ENCODE data around the gene CHRNE.

CHRNE gene

DNA sequence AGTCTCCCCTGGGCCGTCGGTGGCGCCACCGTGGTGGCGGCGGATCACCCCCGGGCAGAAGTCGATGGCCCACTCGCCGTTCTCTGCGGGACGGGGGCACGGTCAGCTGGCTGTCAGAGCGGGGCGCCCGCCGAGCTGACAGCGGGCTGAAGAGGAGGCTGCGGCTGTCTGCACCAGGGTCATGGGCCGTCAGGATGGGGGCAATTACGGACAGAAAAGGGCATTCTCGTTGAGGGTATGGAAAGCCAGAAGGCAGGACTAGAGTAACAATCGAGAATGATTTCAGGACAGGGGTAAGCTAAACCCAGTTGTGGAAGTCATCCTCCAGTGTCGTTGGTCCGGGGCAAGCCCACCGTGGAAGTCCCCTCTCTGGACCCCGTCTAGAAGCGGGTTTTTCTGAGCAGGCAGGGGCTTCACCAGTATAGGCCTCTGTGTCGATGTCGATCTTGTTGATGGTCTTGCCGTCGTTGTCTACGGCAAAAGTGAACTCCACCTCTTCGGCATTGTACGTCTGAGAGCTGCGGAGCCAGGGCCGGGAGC is 1.7 kb downstream of the CHRNE start:
- H3K4me3 ChIP-seq (ENCODE audit: severe bottlenecking), result no peak overlapping the region
- H3K27me3 ChIP-seq (ENCODE audit: insufficient read depth, poor library complexity, severe bottlenecking), result no peaks in the 10 kb centered on the region
- DNase-seq (ENCODE audit: low spot score) (no peak), ATAC-seq (ENCODE audit: low read depth) (no peak)
- no peaks in the 10 kb centered on the region for H3K9me3 ChIP-seq (ENCODE audit: severe bottlenecking)
- TF ChIP-seq, protein P1, sequence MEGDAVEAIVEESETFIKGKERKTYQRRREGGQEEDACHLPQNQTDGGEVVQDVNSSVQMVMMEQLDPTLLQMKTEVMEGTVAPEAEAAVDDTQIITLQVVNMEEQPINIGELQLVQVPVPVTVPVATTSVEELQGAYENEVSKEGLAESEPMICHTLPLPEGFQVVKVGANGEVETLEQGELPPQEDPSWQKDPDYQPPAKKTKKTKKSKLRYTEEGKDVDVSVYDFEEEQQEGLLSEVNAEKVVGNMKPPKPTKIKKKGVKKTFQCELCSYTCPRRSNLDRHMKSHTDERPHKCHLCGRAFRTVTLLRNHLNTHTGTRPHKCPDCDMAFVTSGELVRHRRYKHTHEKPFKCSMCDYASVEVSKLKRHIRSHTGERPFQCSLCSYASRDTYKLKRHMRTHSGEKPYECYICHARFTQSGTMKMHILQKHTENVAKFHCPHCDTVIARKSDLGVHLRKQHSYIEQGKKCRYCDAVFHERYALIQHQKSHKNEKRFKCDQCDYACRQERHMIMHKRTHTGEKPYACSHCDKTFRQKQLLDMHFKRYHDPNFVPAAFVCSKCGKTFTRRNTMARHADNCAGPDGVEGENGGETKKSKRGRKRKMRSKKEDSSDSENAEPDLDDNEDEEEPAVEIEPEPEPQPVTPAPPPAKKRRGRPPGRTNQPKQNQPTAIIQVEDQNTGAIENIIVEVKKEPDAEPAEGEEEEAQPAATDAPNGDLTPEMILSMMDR (IDR thresholded peaks at IDR 0.05; ENCODE audit: poor library complexity, severe bottlenecking), result no peak
- H3K4me1 ChIP-seq (ENCODE audit: insufficient read depth, poor library complexity, severe bottlenecking), result peaks cover 4% of the 10 kb centered on the region
- H3K27ac ChIP-seq (ENCODE audit: poor library complexity, severe bottlenecking), result no peak overlapping the region
- peaks cover 14% of the 10 kb centered on the region for H3K36me3 ChIP-seq (ENCODE audit: low read depth)

DNA sequence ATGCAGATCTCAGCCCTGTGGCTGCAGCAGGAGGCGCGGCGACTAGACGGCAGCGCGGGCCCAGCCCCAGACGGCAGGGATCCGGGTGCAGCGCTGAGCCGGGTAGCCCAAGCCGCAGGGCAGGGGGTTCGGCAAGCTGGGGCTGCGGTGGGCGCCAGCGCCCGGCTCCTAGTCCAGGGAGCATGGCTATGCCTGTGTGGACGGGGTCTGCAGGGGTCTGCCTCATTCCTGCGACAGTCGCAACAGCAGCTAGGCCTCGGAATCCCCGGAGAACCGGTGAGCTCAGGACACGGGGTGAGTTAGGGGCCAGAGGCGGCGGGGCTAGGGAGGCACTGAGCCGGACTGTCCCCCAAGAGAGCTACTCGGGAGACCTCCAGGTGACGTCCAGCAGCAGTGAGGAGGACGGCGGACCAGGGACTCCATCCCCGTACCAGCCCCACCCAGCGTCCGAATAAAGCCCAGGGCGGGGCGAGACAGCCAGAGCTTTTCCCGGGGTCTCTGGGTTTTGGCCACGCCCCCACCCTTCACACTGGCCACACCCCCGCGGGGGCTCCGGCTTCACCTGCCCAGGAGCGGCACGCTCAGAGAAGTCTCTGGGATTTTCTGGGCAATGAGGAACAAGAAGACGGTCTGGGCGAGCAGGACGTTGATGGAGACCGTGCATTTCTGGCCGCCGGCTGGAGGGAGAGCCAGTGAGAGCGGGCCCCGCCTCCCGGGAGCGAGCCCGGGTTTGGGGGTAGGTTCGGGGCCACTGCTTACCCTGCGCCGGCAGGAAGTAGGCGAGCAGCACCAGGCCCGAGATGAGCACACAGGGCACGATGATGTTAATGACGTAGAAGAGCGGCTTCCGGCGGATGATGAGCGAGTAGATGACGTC is 2.4 kb downstream of the CHRNE start:
- Histone ChIP-seq H3K9me3 (ENCODE audit: severe bottlenecking) (no peaks in the 10 kb centered on the region), H3K27me3 (ENCODE audit: insufficient read depth, poor library complexity, severe bottlenecking) (no peaks in the 10 kb centered on the region), H3K27ac (ENCODE audit: poor library complexity, severe bottlenecking) (no peak overlapping the region), H3K4me1 (ENCODE audit: insufficient read depth, poor library complexity, severe bottlenecking) (peaks cover 4% of the 10 kb centered on the region), H3K36me3 (ENCODE audit: low read depth) (peaks cover 21% of the 10 kb centered on the region), H3K4me3 (ENCODE audit: severe bottlenecking) (no peak overlapping the region)
- TF ChIP-seq, protein P1 (IDR thresholded peaks at IDR 0.05; ENCODE audit: poor library complexity, severe bottlenecking), result no peak
- ATAC-seq (ENCODE audit: low read depth) (no peak), DNase-seq (ENCODE audit: low spot score) (no peak)

DNA sequence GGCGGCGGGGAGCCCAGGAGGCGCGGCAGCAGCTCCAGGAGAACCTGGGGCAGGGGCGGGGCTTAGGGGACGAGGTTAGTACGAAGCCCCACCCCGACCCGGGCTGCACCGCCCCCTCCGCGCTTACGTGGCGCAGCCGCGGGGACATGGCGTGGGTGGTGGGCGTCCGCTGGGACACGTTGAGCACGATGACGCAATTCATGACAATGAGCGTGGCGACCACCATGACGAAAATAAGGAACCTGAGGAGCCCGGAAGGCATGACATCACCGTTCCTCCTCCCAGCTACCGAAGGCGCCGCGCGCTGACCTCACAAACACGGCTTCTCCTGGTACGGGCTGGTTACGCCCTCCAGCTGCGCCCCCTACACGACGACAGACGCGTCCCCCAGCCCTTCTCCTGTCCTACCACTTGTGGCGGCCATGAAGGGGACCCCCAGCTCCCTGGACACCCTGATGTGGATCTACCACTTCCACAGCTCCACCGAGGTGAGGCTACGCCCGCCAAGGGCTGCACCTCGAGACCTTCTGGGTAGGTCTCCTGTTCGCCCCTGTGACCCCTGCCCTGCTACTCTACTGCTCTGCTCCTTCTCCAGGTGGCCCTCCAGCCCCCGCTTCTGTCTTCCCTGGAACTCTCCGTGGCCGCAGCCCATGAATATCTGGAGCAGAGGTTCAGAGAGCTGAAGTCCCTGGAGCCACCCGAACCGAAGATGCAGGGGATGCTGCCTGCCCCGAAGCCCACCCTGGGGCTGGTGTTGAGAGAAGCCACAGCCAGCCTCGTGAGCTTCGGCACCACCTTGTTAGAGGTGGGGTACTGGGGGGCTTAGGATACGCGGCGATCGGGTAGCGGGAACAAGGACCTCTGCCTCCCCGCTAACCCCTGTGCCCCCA is 3.3 kb downstream of the CHRNE start, which contains the start of gene C17orf107:
Gene C17orf107, plus strand, starts transcription at position 196 of the 890 bp plus-strand sequence. Its CDS starts 227 bp downstream, at position 423.
- TF ChIP-seq, protein P1 (IDR thresholded peaks at IDR 0.05; ENCODE audit: poor library complexity, severe bottlenecking), result no peak
- no peak for ATAC-seq (ENCODE audit: low read depth)
- no peaks in the 10 kb centered on the region for H3K27me3 ChIP-seq (ENCODE audit: insufficient read depth, poor library complexity, severe bottlenecking)
- DNase-seq (ENCODE audit: low spot score), result no peak
- H3K4me3 ChIP-seq (ENCODE audit: severe bottlenecking), result no peak within 1 kb of the TSS
- no peaks in the 10 kb centered on the region for H3K9me3 ChIP-seq (ENCODE audit: severe bottlenecking)
- H3K27ac ChIP-seq (ENCODE audit: poor library complexity, severe bottlenecking), result no peak within 1 kb of the TSS
- peaks cover 4% of the 10 kb centered on the region for H3K4me1 ChIP-seq (ENCODE audit: insufficient read depth, poor library complexity, severe bottlenecking)
- peaks cover 30% of the 10 kb centered on the region for H3K36me3 ChIP-seq (ENCODE audit: low read depth)

DNA sequence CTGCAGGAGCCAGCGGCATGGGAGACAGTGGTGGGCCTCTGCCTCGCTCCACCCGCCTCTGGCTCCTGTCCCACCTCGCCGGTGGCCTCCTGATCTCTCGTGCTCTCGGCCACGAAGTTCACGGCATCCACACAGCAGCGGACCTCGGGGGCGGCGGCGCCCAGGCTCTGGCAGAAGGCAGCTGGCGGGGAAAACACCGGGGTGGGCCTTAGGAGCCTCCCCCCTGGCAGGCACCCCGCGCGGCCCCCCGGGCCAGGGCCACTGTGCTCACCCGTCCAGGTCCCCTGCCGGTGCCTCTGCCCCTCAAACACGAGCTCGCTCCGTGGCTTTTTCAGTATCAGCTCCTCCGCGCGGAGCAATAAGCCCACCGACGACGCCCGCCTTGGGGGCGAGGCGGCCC is 4.0 kb downstream of the CHRNE start:
- ATAC-seq (ENCODE audit: low read depth) (no peak), DNase-seq (ENCODE audit: low spot score) (no peak)
- Histone ChIP-seq H3K27ac (ENCODE audit: poor library complexity, severe bottlenecking) (no peak overlapping the region), H3K4me1 (ENCODE audit: insufficient read depth, poor library complexity, severe bottlenecking) (peaks cover 4% of the 10 kb centered on the region), H3K27me3 (ENCODE audit: insufficient read depth, poor library complexity, severe bottlenecking) (no peaks in the 10 kb centered on the region), H3K9me3 (ENCODE audit: severe bottlenecking) (no peaks in the 10 kb centered on the region), H3K4me3 (ENCODE audit: severe bottlenecking) (no peak overlapping the region), H3K36me3 (ENCODE audit: low read depth) (peaks cover 36% of the 10 kb centered on the region)
- TF ChIP-seq, protein P1 (IDR thresholded peaks at IDR 0.05; ENCODE audit: poor library complexity, severe bottlenecking), result no peak

Data from RWPE2 (cell line).